ENCODE measurements around the gene STX8.

DNA sequence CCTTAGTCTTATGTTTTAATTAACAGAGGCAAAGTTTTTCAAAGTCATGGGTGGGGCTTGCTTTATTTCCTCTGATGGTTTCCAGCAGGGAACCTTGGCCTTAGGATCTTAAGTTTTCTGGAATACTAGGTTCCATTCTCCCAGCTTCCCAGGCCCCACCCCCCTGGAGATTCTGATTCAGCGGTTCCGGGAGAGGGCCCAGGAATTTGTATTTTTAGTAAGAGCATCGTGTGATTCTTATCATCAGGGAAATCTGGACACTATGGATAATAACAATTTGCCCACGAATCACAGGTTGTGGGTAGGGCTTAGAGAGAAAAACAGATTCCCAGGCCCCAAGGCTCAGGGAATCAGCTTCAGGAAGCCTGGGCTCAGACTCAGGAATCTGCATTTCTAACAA is 290.7 kb downstream of the STX8 start:
- TF ChIP-seq, protein P1, sequence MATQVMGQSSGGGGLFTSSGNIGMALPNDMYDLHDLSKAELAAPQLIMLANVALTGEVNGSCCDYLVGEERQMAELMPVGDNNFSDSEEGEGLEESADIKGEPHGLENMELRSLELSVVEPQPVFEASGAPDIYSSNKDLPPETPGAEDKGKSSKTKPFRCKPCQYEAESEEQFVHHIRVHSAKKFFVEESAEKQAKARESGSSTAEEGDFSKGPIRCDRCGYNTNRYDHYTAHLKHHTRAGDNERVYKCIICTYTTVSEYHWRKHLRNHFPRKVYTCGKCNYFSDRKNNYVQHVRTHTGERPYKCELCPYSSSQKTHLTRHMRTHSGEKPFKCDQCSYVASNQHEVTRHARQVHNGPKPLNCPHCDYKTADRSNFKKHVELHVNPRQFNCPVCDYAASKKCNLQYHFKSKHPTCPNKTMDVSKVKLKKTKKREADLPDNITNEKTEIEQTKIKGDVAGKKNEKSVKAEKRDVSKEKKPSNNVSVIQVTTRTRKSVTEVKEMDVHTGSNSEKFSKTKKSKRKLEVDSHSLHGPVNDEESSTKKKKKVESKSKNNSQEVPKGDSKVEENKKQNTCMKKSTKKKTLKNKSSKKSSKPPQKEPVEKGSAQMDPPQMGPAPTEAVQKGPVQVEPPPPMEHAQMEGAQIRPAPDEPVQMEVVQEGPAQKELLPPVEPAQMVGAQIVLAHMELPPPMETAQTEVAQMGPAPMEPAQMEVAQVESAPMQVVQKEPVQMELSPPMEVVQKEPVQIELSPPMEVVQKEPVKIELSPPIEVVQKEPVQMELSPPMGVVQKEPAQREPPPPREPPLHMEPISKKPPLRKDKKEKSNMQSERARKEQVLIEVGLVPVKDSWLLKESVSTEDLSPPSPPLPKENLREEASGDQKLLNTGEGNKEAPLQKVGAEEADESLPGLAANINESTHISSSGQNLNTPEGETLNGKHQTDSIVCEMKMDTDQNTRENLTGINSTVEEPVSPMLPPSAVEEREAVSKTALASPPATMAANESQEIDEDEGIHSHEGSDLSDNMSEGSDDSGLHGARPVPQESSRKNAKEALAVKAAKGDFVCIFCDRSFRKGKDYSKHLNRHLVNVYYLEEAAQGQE (IDR thresholded peaks at IDR 0.05; ENCODE audit: insufficient read depth in 1 of 2, low read depth in 2 of 2, low read length in 2 of 2) = no peak
- no peak for TF ChIP-seq POLR2AphosphoS5 (IDR thresholded peaks at IDR 0.05; ENCODE audit: low read depth, low read length)
- no peak for TF ChIP-seq SIN3A (IDR thresholded peaks at IDR 0.05; ENCODE audit: borderline replicate concordance, insufficient read depth, low read length)
